ENCODE measurements around the gene ECI2. TPM values are rescaled to one million over a fixed set of nuclear protein-coding genes. Genes with fewer than 3 reads are reported as not detected.

ECI2 gene
- total and polyA plus RNA-seq, 10 of the 15 experiments (the other 5 are each of a cell fraction or from before 2014, with no cell fraction given), result 38.7 to 129 (median 60.1) TPM

GRCh38 chr6:4084444-4085331, 50.7 kb downstream of the ECI2 start (continued):
- TF ChIP-seq, protein P1, sequence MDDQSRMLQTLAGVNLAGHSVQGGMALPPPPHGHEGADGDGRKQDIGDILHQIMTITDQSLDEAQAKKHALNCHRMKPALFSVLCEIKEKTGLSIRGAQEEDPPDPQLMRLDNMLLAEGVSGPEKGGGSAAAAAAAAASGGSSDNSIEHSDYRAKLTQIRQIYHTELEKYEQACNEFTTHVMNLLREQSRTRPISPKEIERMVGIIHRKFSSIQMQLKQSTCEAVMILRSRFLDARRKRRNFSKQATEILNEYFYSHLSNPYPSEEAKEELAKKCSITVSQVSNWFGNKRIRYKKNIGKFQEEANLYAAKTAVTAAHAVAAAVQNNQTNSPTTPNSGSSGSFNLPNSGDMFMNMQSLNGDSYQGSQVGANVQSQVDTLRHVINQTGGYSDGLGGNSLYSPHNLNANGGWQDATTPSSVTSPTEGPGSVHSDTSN (IDR thresholded peaks at IDR 0.05; ENCODE audit: insufficient replicate concordance, low read depth, low read length), result no peak
- no peak for TF ChIP-seq RFX5 (IDR thresholded peaks at IDR 0.05; ENCODE audit: low read depth, low read length)
- TF ChIP-seq, protein P2, sequence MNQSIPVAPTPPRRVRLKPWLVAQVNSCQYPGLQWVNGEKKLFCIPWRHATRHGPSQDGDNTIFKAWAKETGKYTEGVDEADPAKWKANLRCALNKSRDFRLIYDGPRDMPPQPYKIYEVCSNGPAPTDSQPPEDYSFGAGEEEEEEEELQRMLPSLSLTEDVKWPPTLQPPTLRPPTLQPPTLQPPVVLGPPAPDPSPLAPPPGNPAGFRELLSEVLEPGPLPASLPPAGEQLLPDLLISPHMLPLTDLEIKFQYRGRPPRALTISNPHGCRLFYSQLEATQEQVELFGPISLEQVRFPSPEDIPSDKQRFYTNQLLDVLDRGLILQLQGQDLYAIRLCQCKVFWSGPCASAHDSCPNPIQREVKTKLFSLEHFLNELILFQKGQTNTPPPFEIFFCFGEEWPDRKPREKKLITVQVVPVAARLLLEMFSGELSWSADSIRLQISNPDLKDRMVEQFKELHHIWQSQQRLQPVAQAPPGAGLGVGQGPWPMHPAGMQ (IDR thresholded peaks at IDR 0.05; ENCODE audit: borderline replicate concordance), result no peak

DNA sequence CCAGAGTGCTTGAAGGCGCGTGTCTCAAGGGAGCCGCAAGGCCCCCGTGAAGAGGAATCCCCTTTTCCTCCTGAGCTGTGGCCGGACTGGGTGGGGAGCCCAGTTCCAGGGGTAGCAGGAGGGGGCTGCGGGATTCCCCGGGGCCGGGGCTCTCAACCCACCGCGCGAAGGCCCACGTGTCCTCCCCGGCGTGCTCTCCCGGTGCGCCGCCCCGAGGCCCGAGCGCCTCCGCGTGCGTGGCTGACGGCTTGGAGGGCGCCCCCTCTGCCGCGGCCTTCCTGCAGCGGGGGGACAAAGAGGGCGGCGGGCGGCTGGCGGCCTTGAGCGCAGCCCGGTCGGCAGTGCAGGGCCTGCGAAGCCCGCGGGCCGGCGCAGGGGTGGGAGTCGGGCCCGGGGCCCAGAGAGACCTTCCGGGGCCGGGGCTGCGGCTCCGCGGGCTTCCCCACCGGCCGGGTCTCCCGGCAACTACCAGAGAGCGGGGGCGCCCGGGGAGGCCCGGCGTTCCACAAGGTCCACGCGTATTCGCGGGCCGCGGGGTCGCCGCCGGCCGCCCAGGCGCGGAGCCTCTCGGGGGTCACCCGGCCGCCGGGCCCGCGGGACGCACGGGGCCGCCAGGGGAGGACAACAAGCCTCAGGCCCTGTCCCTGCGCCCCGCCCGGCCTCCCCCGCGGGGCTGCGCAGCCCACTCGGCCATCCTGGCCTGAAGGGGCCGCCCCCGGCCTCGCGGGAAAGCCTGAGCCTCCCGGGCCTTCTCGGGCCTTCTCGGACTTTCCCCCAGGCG, 56.5 kb downstream of the ECI2 start, which contains the start of gene FAM217A:
Gene FAM217A (minus strand): TSS at position 447 of the 781 bp plus-strand sequence. CDS start 1,723 bp downstream, outside the sequence.
- Histone ChIP-seq H3K27me3 (replicated peaks in 1 of 2; ENCODE audit: control insufficient read depth in 2 of 2, insufficient read depth in 2 of 2, low read length in 1 of 2) (no peaks in the 10 kb centered on the region), H3K4me1 (ENCODE audit: control insufficient read depth, insufficient read depth, low read length) (no peaks in the 10 kb centered on the region), H4K20me1 (ENCODE audit: control insufficient read depth, insufficient read depth) (no peaks in the 10 kb centered on the region), H3K9ac (ENCODE audit: control insufficient read depth, insufficient read depth, low read length) (no peak within 1 kb of the TSS), H3K9me3 (replicated peaks; ENCODE audit: control insufficient read depth, insufficient read depth, low read length) (no peaks in the 10 kb centered on the region), H3K36me3 (ENCODE audit: control insufficient read depth in 2 of 2, insufficient read depth in 2 of 2, low read length in 1 of 2) (no peaks in the 10 kb centered on the region), H3K4me3 (no peak within 1 kb of the TSS), H3K4me2 (ENCODE audit: control insufficient read depth, insufficient read depth) (no peak within 1 kb of the TSS), H3K79me2 (ENCODE audit: control insufficient read depth, insufficient read depth, low read length) (no peaks in the 10 kb centered on the region), H2AFZ (ENCODE audit: control insufficient read depth, low read depth, low read length) (no peak within 1 kb of the TSS), H3K27ac (ENCODE audit: control insufficient read depth, insufficient read depth) (no peak within 1 kb of the TSS)
- ChIA-PET RAD21 (ENCODE audit: unreplicated experiment) (no interaction called here), POLR2A (interaction anchor here (0.6 kb wide), 1 partner anchor 30 kb away, joined by 7 read pairs; no protein-coding TSS in a partner anchor), SMC1A (ENCODE audit: uncharacterized antibody, unreplicated experiment) (interaction anchor here (0.6 kb wide), 1 partner anchor 46 kb away, joined by 3 read pairs; no protein-coding TSS in a partner anchor), CTCF (interaction anchor here (1.1 kb wide), 1 partner anchor 24 kb away, joined by 3 read pairs; no protein-coding TSS in a partner anchor)
- ATAC-seq, result no peak
- no peak for DNase-seq (ENCODE audit: low read depth, low spot score)
- 81% methylated on average over 52 of the region's 91 CpGs for WGBS (ENCODE audit: insufficient coverage, insufficient replicate concordance, low lambda C conversion rate, missing lambda C conversion rate)
- intact Hi-C loops (cut with micrococcal nuclease; ENCODE audit: unreplicated experiment) (no loop called here), in situ Hi-C loops (cut with MboI) (no loop called here)
- no peak for FAIRE-seq
- BruUV-seq (replicated peaks), result no TSS peak
- no peak for TF ChIP-seq MYC (IDR thresholded peaks at IDR 0.05; ENCODE audit: insufficient read depth, insufficient read length, insufficient replicate concordance, low read length, severe bottlenecking)
- TF ChIP-seq NR2C1 (IDR thresholded peaks at IDR 0.05), result no peak
- TF ChIP-seq ZNF384 (IDR thresholded peaks at IDR 0.05; ENCODE audit: borderline replicate concordance, low read depth, low read length), result no peak
- TF ChIP-seq NFYA (IDR thresholded peaks at IDR 0.05; ENCODE audit: borderline replicate concordance, low read depth, low read length), result no peak
- no peak for TF ChIP-seq ZSCAN29 (IDR thresholded peaks at IDR 0.05)
- no peak for TF ChIP-seq BHLHE40 (IDR thresholded peaks at IDR 0.05; ENCODE audit: borderline replicate concordance in 1 of 2, low read depth in 2 of 2, low read length in 1 of 2)
- TF ChIP-seq SMAD1 (IDR thresholded peaks at IDR 0.05; ENCODE audit: low read depth, partially characterized antibody), result no peak
- no peak for TF ChIP-seq SMC3 (IDR thresholded peaks at IDR 0.05; ENCODE audit: borderline replicate concordance, low read length)
- TF ChIP-seq NR2F1 (conservative IDR thresholded peaks at IDR 0.05), result no peak
- no peak for TF ChIP-seq FOXM1 (IDR thresholded peaks at IDR 0.05; ENCODE audit: low read depth, low read length)
- TF ChIP-seq MTA2 (IDR thresholded peaks at IDR 0.05; ENCODE audit: low read depth), result no peak
